H54 (cell line): ENCODE results near the gene TMTC2.
A peak's percentile ranks its signal among the peaks of the same experiment; 100 is the strongest.

Experiments used
- DNase-seq: peaks from one replicate; pipeline ENCODE4 v3.0.0; 2011; ENCODE audit warnings: low spot score, mixed read lengths; ENCODE audit not compliant: insufficient read length
- FAIRE-seq: peaks from 3 replicates; lab custom pipeline; 2011; peaks lifted over from hg19 to GRCh38; lab: Jason Lieb, UNC
- POLR2A ChIP-seq: IDR thresholded peaks from 2 replicates; pipeline ENCODE4 v1.6.1; 2011; ENCODE audit warnings: low read depth, mild to moderate bottlenecking, low read length

TMTC2 gene

DNA sequence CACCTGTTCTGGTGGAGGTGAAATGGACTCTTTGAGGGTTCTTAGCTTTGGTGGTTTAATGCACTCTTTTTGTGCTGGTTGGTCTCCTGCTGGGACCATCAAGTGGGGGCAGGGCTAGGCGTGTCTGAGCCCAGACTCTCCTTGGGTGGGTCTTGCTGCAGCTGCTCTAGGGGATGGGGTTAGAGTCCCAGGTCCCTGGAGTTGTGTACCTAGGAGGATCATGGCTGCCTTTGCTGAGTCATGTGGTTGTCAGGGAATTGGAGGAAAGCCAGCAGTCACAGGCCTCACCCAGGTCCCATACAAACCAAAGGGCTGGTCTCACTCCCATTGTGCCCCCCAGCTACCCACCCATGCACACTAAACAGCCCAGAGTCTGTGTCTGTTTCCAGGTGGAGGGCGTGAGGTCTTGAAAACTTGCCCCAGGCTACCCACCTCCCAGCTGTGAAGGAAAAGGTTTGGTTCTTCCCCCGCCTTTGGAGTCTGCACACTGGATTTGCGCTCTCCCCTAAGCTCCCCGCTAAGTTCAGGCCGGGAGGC is 387.7 kb downstream of the TMTC2 start:
- FAIRE-seq (no peak), DNase-seq (no peak)
- TF ChIP-seq POLR2A, result no peak

DNA sequence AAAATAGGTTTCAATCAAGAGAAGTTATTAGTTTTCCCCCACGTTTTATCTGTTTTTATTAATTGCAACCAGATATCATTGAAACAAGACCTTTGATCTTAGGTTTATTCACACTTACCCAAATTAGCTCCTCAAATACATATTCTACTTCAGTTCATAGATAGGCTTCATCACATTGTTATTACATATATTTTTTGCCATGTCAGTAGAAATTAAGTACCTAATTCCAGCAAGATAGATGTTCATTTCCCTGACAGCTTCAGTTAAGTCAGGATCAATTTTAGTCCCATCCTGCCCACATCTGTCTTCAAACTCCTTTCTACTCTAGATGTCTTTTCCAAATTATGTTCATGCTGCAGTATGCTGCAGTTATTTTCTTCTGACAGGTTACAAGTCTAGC is 388.8 kb downstream of the TMTC2 start:
- FAIRE-seq (no peak), DNase-seq (no peak)
- TF ChIP-seq POLR2A, result no peak

DNA sequence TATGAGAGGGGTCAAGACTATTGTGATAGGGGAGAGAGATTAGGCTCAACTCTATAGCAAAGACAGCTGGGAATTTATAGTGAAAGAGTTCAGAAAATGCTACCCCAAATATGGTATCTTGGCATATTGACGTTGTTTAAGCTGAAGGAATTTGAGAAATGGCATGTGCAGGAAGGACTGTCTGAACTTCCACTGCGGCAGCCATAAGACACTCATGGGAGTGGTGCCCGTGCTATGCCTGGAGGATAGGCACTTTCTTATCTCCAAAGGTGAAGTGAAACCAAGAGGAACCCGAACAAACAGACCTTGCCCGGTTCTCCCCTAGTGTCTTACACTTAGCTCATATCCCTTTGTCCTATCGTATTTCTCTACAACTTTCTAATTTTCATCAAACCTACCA is 390.3 kb downstream of the TMTC2 start:
- no peak for TF ChIP-seq POLR2A

GRCh38 chr12:83082690-83083276 is 396.1 kb downstream of the TMTC2 start:
- FAIRE-seq (no peak), DNase-seq (no peak)
- TF ChIP-seq POLR2A, result no peak

More for the DNA sequence above, 390.3 kb downstream of the TMTC2 start:
- DNase-seq (no peak), FAIRE-seq (no peak)

- TF ChIP-seq POLR2A, result no peak
- DNase-seq (no peak), FAIRE-seq (no peak)
Observed at GRCh38 chr12:83083616-83084015, 396.9 kb downstream of the TMTC2 start.

- FAIRE-seq, result no peak
- TF ChIP-seq POLR2A, result no peak
- no peak for DNase-seq
Observed at GRCh38 chr12:83084516-83085234, 398.0 kb downstream of the TMTC2 start.

DNA sequence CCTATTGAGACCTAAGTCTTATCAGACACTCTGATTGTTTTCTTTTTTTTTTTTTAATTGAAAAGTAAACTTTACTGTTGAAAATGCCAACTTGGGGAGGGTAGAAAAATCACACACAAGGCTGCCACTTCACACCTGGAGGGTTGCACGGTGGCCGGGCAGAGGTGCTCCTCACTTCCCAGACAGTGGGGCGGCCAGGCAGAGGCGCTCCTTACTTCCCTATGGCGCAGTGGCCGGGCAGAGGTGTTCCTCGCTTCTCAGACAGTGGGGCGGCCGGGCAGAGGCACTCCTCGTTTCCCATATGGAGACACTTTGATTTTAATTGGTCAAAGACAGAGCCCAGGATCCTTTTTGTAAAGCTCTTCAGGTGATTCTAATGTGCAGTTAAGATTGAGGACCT is 399.3 kb downstream of the TMTC2 start:
- no peak for TF ChIP-seq POLR2A
- FAIRE-seq, result no peak
- no peak for DNase-seq

GRCh38 chr12:83089575-83089974 is 402.9 kb downstream of the TMTC2 start:
- DNase-seq, result no peak
- TF ChIP-seq POLR2A, result no peak
- no peak for FAIRE-seq

- DNase-seq, result no peak
- no peak for TF ChIP-seq POLR2A
- no peak for FAIRE-seq
Observed at GRCh38 chr12:83092129-83092528, 405.4 kb downstream of the TMTC2 start.

GRCh38 chr12:83092606-83093005 is 405.9 kb downstream of the TMTC2 start:
- no peak for FAIRE-seq
- no peak for DNase-seq
- no peak for TF ChIP-seq POLR2A

DNA sequence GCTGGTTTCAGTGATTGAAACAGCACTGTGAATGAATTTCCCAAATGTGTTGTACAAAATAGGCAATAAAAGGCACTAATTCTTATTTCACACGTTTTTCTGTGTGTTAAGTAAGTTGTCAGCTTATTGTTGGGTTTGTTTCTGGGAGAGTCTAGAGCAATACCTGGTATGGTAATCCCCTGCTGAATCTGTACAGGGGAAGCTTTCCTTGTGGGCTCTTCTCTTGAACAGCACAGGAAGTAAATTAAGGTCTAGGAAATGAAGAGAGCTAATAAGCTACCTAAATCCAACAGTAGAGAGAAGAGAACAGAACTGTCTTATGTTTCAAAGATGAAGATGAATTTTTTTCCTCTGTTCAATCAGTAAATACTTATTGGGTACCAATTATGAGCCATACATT is 406.7 kb downstream of the TMTC2 start:
- FAIRE-seq (no peak), DNase-seq (no peak)
- no peak for TF ChIP-seq POLR2A

DNA sequence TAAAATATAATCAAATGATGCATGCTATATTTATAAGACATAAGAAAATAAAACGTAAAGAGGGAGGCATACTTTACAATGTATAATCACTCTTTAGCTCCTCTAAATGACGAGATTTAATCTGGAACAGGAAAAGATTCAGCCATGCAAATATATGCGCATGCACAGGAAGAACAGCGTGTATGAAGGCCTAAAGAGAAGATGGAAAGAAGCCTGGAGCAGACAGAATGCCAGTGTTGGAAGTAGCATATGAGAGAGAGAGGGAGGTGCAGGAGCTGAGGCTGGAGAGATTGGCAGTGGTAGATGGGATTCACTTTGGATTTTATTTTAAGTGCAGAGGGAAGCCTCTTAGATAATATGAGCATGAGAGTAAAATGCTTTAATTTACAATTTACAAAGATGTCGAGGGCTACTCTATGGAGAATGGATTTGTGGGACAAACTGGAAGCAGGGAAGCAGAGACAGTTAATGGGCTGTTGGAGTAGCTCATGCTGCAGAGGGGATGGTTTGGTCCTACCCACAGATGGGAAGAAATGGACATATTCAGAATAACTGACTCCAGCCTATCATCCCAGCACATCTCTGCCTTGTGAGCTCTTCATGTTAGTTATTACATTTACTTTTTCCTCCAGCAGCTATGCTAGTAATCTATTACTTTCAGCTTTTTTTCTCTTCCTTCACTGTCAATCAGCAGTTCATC is 411.1 kb downstream of the TMTC2 start:
- TF ChIP-seq POLR2A, result no peak
- FAIRE-seq, result no peak
- DNase-seq, result no peak

GRCh38 chr12:83099436-83099835 is 412.7 kb downstream of the TMTC2 start:
- no peak for TF ChIP-seq POLR2A
- FAIRE-seq (no peak), DNase-seq (no peak)

DNA sequence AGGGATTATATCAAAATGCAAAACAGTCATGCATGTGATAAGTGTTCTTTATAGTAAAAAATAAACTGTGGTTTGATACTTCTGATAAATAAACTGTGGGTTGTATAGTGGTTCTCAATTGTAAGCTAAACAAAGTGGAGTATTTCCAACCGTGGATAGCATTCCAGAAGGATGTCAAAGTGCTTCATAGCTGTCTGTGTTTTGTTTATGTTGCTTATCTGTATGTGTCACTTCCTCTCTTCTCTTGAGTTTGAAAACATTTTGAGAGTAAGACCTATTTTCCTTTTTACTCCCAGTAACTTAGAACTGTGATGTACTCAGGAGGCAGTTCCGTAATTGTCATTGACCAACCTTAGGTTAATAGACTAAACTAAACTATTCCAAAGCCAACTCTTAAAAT is 415.8 kb downstream of the TMTC2 start:
- peak; percentile 41 for FAIRE-seq
- TF ChIP-seq POLR2A, result no peak
- no peak for DNase-seq
